ENCODE data around the gene HARBI1.

HARBI1 gene

GRCh38 chr11:46617134-46617971 lies at the start of gene HARBI1, which contains the start of gene ATG13:
HARBI1 (minus strand) TSS chr11:46617227; CDS start chr11:46616237, 990 bp downstream.
ATG13 (plus strand) TSS chr11:46617553; CDS start chr11:46644292, 26,739 bp downstream.
- peak; percentile 88 for DNase-seq

- no peak for DNase-seq
These were observed 49.5 kb upstream of the HARBI1 start for GRCh38 chr11:46666516-46666915.

- no peak for DNase-seq
These were observed 48.3 kb upstream of the HARBI1 start for GRCh38 chr11:46665356-46665755.

GRCh38 chr11:46664612-46665011 lies 47.6 kb upstream of the HARBI1 start:
- DNase-seq: no peak

GRCh38 chr11:46663277-46663940 lies 46.4 kb upstream of the HARBI1 start:
- no peak for DNase-seq

- no peak for DNase-seq
These were observed 45.3 kb upstream of the HARBI1 start for GRCh38 chr11:46662366-46662765.

- no peak for DNase-seq
These were observed 44.8 kb upstream of the HARBI1 start for GRCh38 chr11:46661836-46662235.

GRCh38 chr11:46659908-46660307 lies 42.9 kb upstream of the HARBI1 start:
- peak; percentile 38 for DNase-seq

- no peak for DNase-seq
These were observed 41.2 kb upstream of the HARBI1 start for GRCh38 chr11:46658259-46658658.

GRCh38 chr11:46657186-46657585 lies 40.2 kb upstream of the HARBI1 start:
- no peak for DNase-seq

GRCh38 chr11:46655631-46656030 lies 38.6 kb upstream of the HARBI1 start:
- no peak for DNase-seq

- no peak for DNase-seq
These were observed 32.2 kb upstream of the HARBI1 start for GRCh38 chr11:46649180-46649738.

GRCh38 chr11:46643986-46644385 lies 27.0 kb upstream of the HARBI1 start:
- no peak for DNase-seq

GRCh38 chr11:46643531-46643930 lies 26.5 kb upstream of the HARBI1 start:
- DNase-seq: no peak

- no peak for DNase-seq
These were observed 25.8 kb upstream of the HARBI1 start for GRCh38 chr11:46642627-46643335.

GRCh38 chr11:46641639-46642038 lies 24.6 kb upstream of the HARBI1 start:
- DNase-seq: no peak

- DNase-seq: no peak
These were observed 23.2 kb upstream of the HARBI1 start for GRCh38 chr11:46640036-46640788.

- DNase-seq: no peak
These were observed 22.3 kb upstream of the HARBI1 start for GRCh38 chr11:46639197-46639839.

GRCh38 chr11:46637546-46637945 lies 20.5 kb upstream of the HARBI1 start:
- no peak for DNase-seq

GRCh38 chr11:46635557-46636139 lies 18.6 kb upstream of the HARBI1 start:
- no peak for DNase-seq
